ENCODE measurements around the gene ISL2.

The ISL2 gene

DNA sequence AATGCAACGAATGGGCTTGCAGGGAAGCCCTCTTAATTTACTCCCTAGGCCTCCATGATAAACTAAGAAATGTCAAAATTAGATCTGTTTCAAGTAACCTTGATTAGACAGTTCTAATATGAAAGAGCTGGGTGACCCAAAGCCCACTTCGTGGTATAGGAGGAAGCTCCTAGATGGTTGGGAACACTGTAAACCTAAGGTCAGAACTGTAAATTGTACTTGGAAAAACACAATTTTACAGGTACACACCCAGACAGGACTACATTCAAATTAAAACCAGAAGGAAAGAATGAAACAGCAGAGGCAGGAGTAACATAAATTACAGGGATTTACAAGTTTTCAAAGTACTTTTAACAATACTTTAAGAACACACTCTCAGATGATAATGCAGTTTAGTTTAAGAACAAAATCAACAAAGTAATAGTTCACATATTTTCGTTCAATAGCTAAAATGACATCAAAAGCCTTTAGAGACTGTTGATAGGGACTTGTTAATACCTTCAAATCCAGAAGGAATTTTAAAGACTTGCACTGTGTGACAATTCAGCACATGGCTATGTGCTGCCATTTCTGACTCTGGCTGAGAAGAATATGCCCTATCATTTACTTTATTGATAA is 18.4 kb downstream of the ISL2 start:
- no peak for ATAC-seq
- TF ChIP-seq ZNF565 (CRISPR knock-in tag; conservative IDR thresholded peaks at IDR 0.05; ENCODE audit: low read depth): no peak
- TF ChIP-seq, protein P1, sequence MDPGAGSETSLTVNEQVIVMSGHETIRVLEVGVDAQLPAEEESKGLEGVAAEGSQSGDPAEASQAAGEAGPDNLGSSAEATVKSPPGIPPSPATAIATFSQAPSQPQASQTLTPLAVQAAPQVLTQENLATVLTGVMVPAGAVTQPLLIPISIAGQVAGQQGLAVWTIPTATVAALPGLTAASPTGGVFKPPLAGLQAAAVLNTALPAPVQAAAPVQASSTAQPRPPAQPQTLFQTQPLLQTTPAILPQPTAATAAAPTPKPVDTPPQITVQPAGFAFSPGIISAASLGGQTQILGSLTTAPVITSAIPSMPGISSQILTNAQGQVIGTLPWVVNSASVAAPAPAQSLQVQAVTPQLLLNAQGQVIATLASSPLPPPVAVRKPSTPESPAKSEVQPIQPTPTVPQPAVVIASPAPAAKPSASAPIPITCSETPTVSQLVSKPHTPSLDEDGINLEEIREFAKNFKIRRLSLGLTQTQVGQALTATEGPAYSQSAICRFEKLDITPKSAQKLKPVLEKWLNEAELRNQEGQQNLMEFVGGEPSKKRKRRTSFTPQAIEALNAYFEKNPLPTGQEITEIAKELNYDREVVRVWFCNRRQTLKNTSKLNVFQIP (CRISPR knock-in tag; IDR thresholded peaks at IDR 0.05; ENCODE audit: borderline replicate concordance, low read depth): no peak
- TF ChIP-seq GLIS3 (CRISPR knock-in tag; IDR thresholded peaks at IDR 0.05): no peak
- no peak for TF ChIP-seq ZFP3 (CRISPR knock-in tag; IDR thresholded peaks at IDR 0.05)
- TF ChIP-seq, protein P2, sequence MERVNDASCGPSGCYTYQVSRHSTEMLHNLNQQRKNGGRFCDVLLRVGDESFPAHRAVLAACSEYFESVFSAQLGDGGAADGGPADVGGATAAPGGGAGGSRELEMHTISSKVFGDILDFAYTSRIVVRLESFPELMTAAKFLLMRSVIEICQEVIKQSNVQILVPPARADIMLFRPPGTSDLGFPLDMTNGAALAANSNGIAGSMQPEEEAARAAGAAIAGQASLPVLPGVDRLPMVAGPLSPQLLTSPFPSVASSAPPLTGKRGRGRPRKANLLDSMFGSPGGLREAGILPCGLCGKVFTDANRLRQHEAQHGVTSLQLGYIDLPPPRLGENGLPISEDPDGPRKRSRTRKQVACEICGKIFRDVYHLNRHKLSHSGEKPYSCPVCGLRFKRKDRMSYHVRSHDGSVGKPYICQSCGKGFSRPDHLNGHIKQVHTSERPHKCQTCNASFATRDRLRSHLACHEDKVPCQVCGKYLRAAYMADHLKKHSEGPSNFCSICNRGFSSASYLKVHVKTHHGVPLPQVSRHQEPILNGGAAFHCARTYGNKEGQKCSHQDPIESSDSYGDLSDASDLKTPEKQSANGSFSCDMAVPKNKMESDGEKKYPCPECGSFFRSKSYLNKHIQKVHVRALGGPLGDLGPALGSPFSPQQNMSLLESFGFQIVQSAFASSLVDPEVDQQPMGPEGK (CRISPR knock-in tag; IDR thresholded peaks at IDR 0.05; ENCODE audit: borderline replicate concordance): no peak
- no peak for TF ChIP-seq SNAI2 (CRISPR knock-in tag; IDR thresholded peaks at IDR 0.05)
- TF ChIP-seq OSR1 (CRISPR knock-in tag; IDR thresholded peaks at IDR 0.05): no peak
- no peak for TF ChIP-seq ZNF70 (CRISPR knock-in tag; IDR thresholded peaks at IDR 0.05)
- no peak for TF ChIP-seq CSDC2 (CRISPR knock-in tag; IDR thresholded peaks at IDR 0.05)

DNA sequence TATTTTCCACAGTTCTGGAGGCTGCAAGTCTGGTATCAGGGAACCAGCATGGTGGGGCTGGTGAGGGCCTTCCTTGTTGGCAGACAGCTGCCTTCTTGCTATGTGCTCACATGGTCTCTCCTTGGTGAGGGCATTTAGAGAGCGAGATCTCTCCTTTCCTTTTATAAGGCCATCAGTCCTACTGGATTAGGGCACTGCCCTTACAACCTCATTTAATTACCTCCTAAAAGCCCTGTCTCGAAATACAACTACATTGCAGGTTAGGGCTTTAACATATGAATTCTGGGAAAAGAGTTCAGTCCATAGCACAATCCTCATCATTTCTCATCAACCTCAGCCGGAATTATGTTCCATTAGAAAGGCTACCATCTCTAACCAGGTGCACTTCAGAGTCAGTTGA is 21.9 kb downstream of the ISL2 start:
- TF ChIP-seq OSR1 (CRISPR knock-in tag; IDR thresholded peaks at IDR 0.05) (no peak), TOX (CRISPR knock-in tag; IDR thresholded peaks at IDR 0.05; ENCODE audit: borderline replicate concordance) (no peak), RARB (CRISPR knock-in tag; IDR thresholded peaks at IDR 0.05) (no peak), ZNF8 (CRISPR knock-in tag; IDR thresholded peaks at IDR 0.05) (no peak), TCF4 (CRISPR knock-in tag; IDR thresholded peaks at IDR 0.05; ENCODE audit: borderline replicate concordance) (no peak)
- TF ChIP-seq, protein P3, sequence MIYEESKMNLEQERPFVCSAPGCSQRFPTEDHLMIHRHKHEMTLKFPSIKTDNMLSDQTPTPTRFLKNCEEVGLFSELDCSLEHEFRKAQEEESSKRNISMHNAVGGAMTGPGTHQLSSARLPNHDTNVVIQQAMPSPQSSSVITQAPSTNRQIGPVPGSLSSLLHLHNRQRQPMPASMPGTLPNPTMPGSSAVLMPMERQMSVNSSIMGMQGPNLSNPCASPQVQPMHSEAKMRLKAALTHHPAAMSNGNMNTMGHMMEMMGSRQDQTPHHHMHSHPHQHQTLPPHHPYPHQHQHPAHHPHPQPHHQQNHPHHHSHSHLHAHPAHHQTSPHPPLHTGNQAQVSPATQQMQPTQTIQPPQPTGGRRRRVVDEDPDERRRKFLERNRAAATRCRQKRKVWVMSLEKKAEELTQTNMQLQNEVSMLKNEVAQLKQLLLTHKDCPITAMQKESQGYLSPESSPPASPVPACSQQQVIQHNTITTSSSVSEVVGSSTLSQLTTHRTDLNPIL (CRISPR knock-in tag; IDR thresholded peaks at IDR 0.05; ENCODE audit: low read depth): no peak
- TF ChIP-seq, protein P4, sequence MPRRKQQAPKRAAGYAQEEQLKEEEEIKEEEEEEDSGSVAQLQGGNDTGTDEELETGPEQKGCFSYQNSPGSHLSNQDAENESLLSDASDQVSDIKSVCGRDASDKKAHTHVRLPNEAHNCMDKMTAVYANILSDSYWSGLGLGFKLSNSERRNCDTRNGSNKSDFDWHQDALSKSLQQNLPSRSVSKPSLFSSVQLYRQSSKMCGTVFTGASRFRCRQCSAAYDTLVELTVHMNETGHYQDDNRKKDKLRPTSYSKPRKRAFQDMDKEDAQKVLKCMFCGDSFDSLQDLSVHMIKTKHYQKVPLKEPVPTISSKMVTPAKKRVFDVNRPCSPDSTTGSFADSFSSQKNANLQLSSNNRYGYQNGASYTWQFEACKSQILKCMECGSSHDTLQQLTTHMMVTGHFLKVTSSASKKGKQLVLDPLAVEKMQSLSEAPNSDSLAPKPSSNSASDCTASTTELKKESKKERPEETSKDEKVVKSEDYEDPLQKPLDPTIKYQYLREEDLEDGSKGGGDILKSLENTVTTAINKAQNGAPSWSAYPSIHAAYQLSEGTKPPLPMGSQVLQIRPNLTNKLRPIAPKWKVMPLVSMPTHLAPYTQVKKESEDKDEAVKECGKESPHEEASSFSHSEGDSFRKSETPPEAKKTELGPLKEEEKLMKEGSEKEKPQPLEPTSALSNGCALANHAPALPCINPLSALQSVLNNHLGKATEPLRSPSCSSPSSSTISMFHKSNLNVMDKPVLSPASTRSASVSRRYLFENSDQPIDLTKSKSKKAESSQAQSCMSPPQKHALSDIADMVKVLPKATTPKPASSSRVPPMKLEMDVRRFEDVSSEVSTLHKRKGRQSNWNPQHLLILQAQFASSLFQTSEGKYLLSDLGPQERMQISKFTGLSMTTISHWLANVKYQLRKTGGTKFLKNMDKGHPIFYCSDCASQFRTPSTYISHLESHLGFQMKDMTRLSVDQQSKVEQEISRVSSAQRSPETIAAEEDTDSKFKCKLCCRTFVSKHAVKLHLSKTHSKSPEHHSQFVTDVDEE (CRISPR knock-in tag; IDR thresholded peaks at IDR 0.05): no peak
- TF ChIP-seq, protein P5, sequence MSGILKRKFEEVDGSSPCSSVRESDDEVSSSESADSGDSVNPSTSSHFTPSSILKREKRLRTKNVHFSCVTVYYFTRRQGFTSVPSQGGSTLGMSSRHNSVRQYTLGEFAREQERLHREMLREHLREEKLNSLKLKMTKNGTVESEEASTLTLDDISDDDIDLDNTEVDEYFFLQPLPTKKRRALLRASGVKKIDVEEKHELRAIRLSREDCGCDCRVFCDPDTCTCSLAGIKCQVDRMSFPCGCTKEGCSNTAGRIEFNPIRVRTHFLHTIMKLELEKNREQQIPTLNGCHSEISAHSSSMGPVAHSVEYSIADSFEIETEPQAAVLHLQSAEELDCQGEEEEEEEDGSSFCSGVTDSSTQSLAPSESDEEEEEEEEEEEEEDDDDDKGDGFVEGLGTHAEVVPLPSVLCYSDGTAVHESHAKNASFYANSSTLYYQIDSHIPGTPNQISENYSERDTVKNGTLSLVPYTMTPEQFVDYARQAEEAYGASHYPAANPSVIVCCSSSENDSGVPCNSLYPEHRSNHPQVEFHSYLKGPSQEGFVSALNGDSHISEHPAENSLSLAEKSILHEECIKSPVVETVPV (CRISPR knock-in tag; IDR thresholded peaks at IDR 0.05): no peak

DNA sequence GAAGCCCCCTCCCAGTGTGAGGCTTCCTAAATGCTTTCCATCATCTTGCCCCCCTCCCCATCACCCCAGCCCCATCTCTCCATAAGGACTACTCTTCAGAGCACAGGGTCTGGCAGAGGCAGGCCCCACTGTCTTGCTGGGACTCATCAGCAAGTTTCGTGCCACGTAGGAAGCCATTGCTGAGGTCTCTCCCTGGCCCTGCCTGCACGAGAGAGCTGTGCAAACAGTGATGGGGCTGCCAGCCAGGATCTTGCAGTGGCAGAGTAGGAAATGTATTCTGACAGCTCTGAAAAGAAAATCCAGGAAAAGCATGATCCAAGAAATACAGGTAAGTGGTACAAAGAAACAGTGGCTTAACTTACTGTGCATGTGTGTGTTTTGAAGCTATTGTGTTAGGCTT is 22.6 kb downstream of the ISL2 start:
- ATAC-seq: no peak
- TF ChIP-seq TOX (CRISPR knock-in tag; IDR thresholded peaks at IDR 0.05; ENCODE audit: borderline replicate concordance) (no peak), ARNTL (CRISPR knock-in tag; IDR thresholded peaks at IDR 0.05; ENCODE audit: borderline replicate concordance, low read depth) (no peak), CSDC2 (CRISPR knock-in tag; IDR thresholded peaks at IDR 0.05) (no peak), ZC3H10 (CRISPR knock-in tag; IDR thresholded peaks at IDR 0.05) (no peak), ISL1 (CRISPR knock-in tag; IDR thresholded peaks at IDR 0.05) (no peak), SNAI2 (CRISPR knock-in tag; IDR thresholded peaks at IDR 0.05) (no peak), TCF4 (CRISPR knock-in tag; IDR thresholded peaks at IDR 0.05; ENCODE audit: borderline replicate concordance) (no peak), ESRRG (CRISPR knock-in tag; IDR thresholded peaks at IDR 0.05) (no peak), ZNF565 (CRISPR knock-in tag; conservative IDR thresholded peaks at IDR 0.05; ENCODE audit: low read depth) (no peak), RARB (CRISPR knock-in tag; IDR thresholded peaks at IDR 0.05) (no peak), ZNF8 (CRISPR knock-in tag; IDR thresholded peaks at IDR 0.05) (no peak)
- TF ChIP-seq, protein P5 (CRISPR knock-in tag; IDR thresholded peaks at IDR 0.05): no peak
- TF ChIP-seq, protein P1 (CRISPR knock-in tag; IDR thresholded peaks at IDR 0.05; ENCODE audit: borderline replicate concordance, low read depth): no peak
- TF ChIP-seq, protein P4 (CRISPR knock-in tag; IDR thresholded peaks at IDR 0.05): no peak

More for the DNA sequence above, 21.9 kb downstream of the ISL2 start:
- no peak for ATAC-seq
